OCI-LY7 (cell line): ENCODE data around the gene STYXL1. TPM values are rescaled to one million over a fixed set of nuclear protein-coding genes. Genes with fewer than 3 reads are reported as not detected.

Experiments
- BruUV-seq: library from RNA; stranded (reverse); fragments of 400-500 nt; replicated peaks from 2 replicates; lab custom pipeline; 2021; lab: Mats Ljungman, UMichigan
- CTCF ChIA-PET: fragments of 300-600 bp; sonication (Branson Sonifier 250); formaldehyde crosslinking; loops from one replicate; lab custom pipeline; 2022; ENCODE audit warnings: antibody characterized with exemption; ENCODE audit not compliant: unreplicated experiment; lab: Charles Lee
- POLR2A ChIA-PET: fragments of 300-600 bp; sonication (Branson Sonifier 250); formaldehyde crosslinking; loops from one replicate; lab custom pipeline; 2022; ENCODE audit warnings: antibody characterized with exemption; lab: Charles Lee
- DNase-seq: peaks from one replicate; pipeline ENCODE4 v3.0.0-alpha.2; 2015; ENCODE audit warnings: low spot score
- H2AFZ ChIP-seq: fragments of 200-600 bp; sonication (generic), shearing (Covaris generic); 2 replicates; pipeline ENCODE4 v1.6.1; 2014; ENCODE audit warnings: mild to moderate bottlenecking, antibody characterized with exemption, low read length, moderate library complexity
- H3K27ac ChIP-seq: fragments of 200-600 bp; sonication (generic); 2 replicates; pipeline ENCODE4 v1.5.1; 2014; ENCODE audit warnings: mixed run types, low read depth, mild to moderate bottlenecking, moderate library complexity, low read length, inconsistent platforms; ENCODE audit not compliant: poor library complexity, severe bottlenecking
- H3K36me3 ChIP-seq: fragments of 200-600 bp; sonication (generic); 2 replicates; pipeline ENCODE4 v1.6.1; 2014; ENCODE audit warnings: mild to moderate bottlenecking, antibody characterized with exemption, low read length, moderate library complexity, mixed read lengths; ENCODE audit not compliant: insufficient read depth
- H3K4me1 ChIP-seq: fragments of 200-600 bp; sonication (generic); 2 replicates; pipeline ENCODE4 v1.5.1; 2014; ENCODE audit warnings: mild to moderate bottlenecking, low read length; ENCODE audit not compliant: insufficient read depth, poor library complexity, severe bottlenecking
- H3K4me2 ChIP-seq: fragments of 200-600 bp; sonication (generic); 2 replicates; pipeline ENCODE4 v1.6.1; 2014; ENCODE audit warnings: mild to moderate bottlenecking, low read length
- H3K4me3 ChIP-seq: fragments of 200-600 bp; sonication (generic); 2 replicates; pipeline ENCODE4 v1.5.1; 2014; ENCODE audit warnings: mild to moderate bottlenecking, low read depth, low read length; ENCODE audit not compliant: poor library complexity, severe bottlenecking
- H3K79me2 ChIP-seq: fragments of 200-600 bp; sonication (generic); 2 replicates; pipeline ENCODE4 v1.6.1; 2016; ENCODE audit warnings: low read depth, mild to moderate bottlenecking, low read length, moderate library complexity, mixed read lengths; ENCODE audit not compliant: insufficient read depth
- H3K9me2 ChIP-seq: fragments of 200-600 bp; sonication (generic); 2 replicates; pipeline ENCODE4 v1.6.1; 2016; ENCODE audit warnings: mild to moderate bottlenecking, low read length, mixed read lengths; ENCODE audit not compliant: insufficient read depth
- H3K9me3 ChIP-seq: fragments of 200-600 bp; sonication (generic); 2 replicates; pipeline ENCODE4 v1.6.1; 2014; ENCODE audit warnings: mild to moderate bottlenecking, mixed run types, low read length, mixed read lengths
- H4K20me1 ChIP-seq: fragments of 200-600 bp; sonication (generic); 2 replicates; pipeline ENCODE4 v1.6.1; 2014; ENCODE audit warnings: mild to moderate bottlenecking, antibody characterized with exemption, low read length, moderate library complexity, mixed read lengths; ENCODE audit not compliant: insufficient read depth
- EZH2phosphoT487 ChIP-seq: fragments of 200-600 bp; sonication (generic); IDR thresholded peaks from 2 replicates; pipeline ENCODE4 v1.6.1; 2018; ENCODE audit warnings: low read depth, borderline replicate concordance, mild to moderate bottlenecking, mixed run types, antibody characterized with exemption, low read length, moderate library complexity, mixed read lengths
- intact Hi-C: fragments of 100-400 bp; cut with micrococcal nuclease; formaldehyde crosslinking; loops from one replicate; pipeline ENCODE4 v1.10.0; 2022; ENCODE audit not compliant: unreplicated experiment
- total RNA-seq, 2 experiments: library from RNA; depleted of rRNA in 1 of 2; stranded (reverse); fragments of >200 nt in 1 of 2; shearing (Covaris generic) in 1 of 2; gene quantifications; 2 replicates each; pipeline ENCODE4 v1.2.3, GENCODE V29; 2014 to 2022
- TF ChIP-seq, protein P1 (sequence below): fragments of 200-600 bp; sonication (generic); conservative IDR thresholded peaks from 2 replicates; pipeline ENCODE4 v1.5.1; 2014; ENCODE audit warnings: mild to moderate bottlenecking, antibody characterized with exemption, low read length, moderate library complexity, mixed read lengths

The STYXL1 gene
- total RNA-seq, 2 experiments from 2014 or later, result 27.6 to 37.4 TPM

DNA sequence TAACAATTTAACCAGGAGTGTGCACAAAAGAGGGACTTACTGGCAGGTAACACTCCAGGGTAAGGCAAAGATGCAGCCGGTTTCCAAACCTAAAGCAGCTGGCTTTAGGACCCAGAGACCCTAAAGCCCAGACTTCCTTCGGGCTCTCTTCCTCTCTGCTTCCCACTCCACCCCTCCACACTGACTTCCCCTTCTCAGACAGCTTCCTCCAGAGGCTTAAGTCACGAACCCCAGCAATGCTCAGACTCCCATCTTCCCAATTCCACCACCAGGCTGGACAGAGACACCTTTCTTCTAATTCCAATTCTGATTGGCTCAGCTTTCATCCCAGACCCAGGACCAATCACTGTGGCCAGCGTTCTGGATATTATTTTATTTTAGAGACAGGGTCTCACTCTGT lies 24.8 kb downstream of the STYXL1 start:
- no peak overlapping the region for H3K4me2 ChIP-seq
- H3K27ac ChIP-seq, result no peak overlapping the region
- H2AFZ ChIP-seq, result no peak overlapping the region

DNA sequence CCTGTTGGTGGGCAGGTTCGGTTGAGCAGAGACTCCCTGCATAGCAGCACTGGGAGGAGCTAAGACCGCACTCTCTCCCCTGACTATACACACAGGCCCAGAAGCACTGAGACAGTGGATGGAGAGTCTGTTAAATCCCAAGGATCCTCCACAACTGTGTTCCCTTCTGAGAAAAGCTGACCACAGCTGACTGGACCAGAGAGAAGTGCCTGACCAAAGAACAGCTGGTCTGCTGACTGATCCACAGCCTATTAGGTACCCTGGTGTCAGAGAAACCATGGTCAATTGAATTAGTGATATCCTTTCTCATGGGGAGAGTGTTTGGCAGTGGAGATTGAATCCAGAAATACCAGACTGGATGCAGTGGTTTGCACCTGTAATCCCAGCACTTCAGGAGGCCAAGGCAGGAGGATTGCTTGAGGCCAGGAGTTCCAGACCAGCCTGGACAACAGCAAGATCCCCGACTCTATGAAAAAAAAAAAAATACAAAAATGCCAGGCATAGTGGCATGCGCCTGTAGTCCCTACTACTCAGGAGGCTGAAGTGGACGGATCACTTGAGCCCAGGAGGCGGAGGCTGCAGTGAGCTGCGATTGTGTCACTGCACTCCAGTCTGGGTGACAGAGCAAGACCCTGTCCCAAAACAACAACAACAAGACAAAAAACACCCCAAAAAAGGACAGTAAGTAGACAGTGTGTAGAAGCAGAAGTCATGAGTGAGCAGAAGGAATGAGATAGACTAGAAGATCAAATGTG lies 25.6 kb downstream of the STYXL1 start:
- H4K20me1 ChIP-seq, result no peaks in the 10 kb centered on the region
- no TSS peak for BruUV-seq
- intact Hi-C loops, result no loop called here
- CTCF ChIA-PET, result no interaction called here
- POLR2A ChIA-PET, result interaction anchor here (1.1 kb wide), 1 partner anchor 11 kb away, joined by 3 read pairs; no protein-coding TSS in a partner anchor
- H3K9me3 ChIP-seq, result no peaks in the 10 kb centered on the region
- H3K9me2 ChIP-seq, result no peaks in the 10 kb centered on the region
- no peak overlapping the region for H3K4me2 ChIP-seq
- H3K79me2 ChIP-seq, result no peaks in the 10 kb centered on the region
- H2AFZ ChIP-seq, result no peak overlapping the region
- TF ChIP-seq, protein P1, sequence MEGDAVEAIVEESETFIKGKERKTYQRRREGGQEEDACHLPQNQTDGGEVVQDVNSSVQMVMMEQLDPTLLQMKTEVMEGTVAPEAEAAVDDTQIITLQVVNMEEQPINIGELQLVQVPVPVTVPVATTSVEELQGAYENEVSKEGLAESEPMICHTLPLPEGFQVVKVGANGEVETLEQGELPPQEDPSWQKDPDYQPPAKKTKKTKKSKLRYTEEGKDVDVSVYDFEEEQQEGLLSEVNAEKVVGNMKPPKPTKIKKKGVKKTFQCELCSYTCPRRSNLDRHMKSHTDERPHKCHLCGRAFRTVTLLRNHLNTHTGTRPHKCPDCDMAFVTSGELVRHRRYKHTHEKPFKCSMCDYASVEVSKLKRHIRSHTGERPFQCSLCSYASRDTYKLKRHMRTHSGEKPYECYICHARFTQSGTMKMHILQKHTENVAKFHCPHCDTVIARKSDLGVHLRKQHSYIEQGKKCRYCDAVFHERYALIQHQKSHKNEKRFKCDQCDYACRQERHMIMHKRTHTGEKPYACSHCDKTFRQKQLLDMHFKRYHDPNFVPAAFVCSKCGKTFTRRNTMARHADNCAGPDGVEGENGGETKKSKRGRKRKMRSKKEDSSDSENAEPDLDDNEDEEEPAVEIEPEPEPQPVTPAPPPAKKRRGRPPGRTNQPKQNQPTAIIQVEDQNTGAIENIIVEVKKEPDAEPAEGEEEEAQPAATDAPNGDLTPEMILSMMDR, result no peak
- TF ChIP-seq EZH2phosphoT487, result no peak
- H3K4me3 ChIP-seq, result no peak overlapping the region
- no peak overlapping the region for H3K27ac ChIP-seq
- H3K36me3 ChIP-seq, result 0 out of 2 replicates have a peak, but pooled peaks cover 6% of the 10 kb centered on the region
- no peaks in the 10 kb centered on the region for H3K4me1 ChIP-seq
- DNase-seq, result no peak

More for the DNA sequence above, 24.8 kb downstream of the STYXL1 start:
- H3K9me3 ChIP-seq, result no peaks in the 10 kb centered on the region
- DNase-seq, result no peak
- ChIA-PET POLR2A (interaction anchor here (1.1 kb wide), 1 partner anchor 12 kb away, joined by 3 read pairs; no protein-coding TSS in a partner anchor), CTCF (no interaction called here)
- intact Hi-C loops, result no loop called here
- no peak overlapping the region for H3K4me3 ChIP-seq
- no peaks in the 10 kb centered on the region for H4K20me1 ChIP-seq
- BruUV-seq, result no TSS peak
- H3K9me2 ChIP-seq, result no peaks in the 10 kb centered on the region
- no peaks in the 10 kb centered on the region for H3K79me2 ChIP-seq
- TF ChIP-seq, protein P1, result no peak
- no peak for TF ChIP-seq EZH2phosphoT487
- H3K36me3 ChIP-seq, result 0 out of 2 replicates have a peak, but pooled peaks cover 6% of the 10 kb centered on the region
- H3K4me1 ChIP-seq, result no peaks in the 10 kb centered on the region
